IMR-90 (cell line): ENCODE data around the gene CPNE4. TPM values are rescaled to one million over a fixed set of nuclear protein-coding genes. Genes with fewer than 3 reads are reported as not detected.

Experiments
- ATAC-seq: fragments of 200-7000 bp; cut with Tn5 transposase; 2 replicates; pipeline ENCODE4 v1.9.1; 2020; ENCODE audit warnings: low read depth, mild to moderate bottlenecking, moderate library complexity
- BruUV-seq: library from RNA; stranded (reverse); fragments of 400-500 nt; replicated peaks from 2 replicates; lab custom pipeline; 2021; lab: Mats Ljungman, UMichigan
- CTCF ChIA-PET: fragments of 300-600 bp; formaldehyde crosslinking; extraction: SDS; loops from one replicate; lab custom pipeline; 2021; ENCODE audit warnings: antibody characterized with exemption; lab: Yijun Ruan, JAX
- POLR2A ChIA-PET: fragments of 300-600 bp; sonication (Branson Sonifier 250); formaldehyde crosslinking; loops from one replicate; lab custom pipeline; 2022; ENCODE audit warnings: antibody characterized with exemption; ENCODE audit not compliant: unreplicated experiment; lab: Charles Lee
- DNase-seq: peaks from one replicate; pipeline ENCODE4 v3.0.0; 2013
- H2AFZ ChIP-seq: replicated peaks from 2 replicates; pipeline ENCODE3; 2013; ENCODE audit warnings: low read length, mild to moderate bottlenecking; ENCODE audit not compliant: poor library complexity
- H2AK5ac ChIP-seq: 2 replicates; pipeline ENCODE4 v1.6.1; 2013; ENCODE audit warnings: low read depth, low read length, inconsistent platforms
- H2AK9ac ChIP-seq: replicated peaks from 2 replicates; pipeline ENCODE3; 2013; ENCODE audit warnings: mild to moderate bottlenecking, low read depth, low read length, moderate library complexity; ENCODE audit not compliant: poor library complexity
- H2BK120ac ChIP-seq: 2 replicates; pipeline ENCODE4 v1.6.1; 2013; ENCODE audit warnings: low read depth, low read length, inconsistent platforms
- H2BK15ac ChIP-seq: 3 replicates; pipeline ENCODE4 v1.6.1; 2013; ENCODE audit warnings: low read depth, low read length, inconsistent platforms
- H2BK20ac ChIP-seq: 2 replicates; pipeline ENCODE4 v1.6.1; 2013; ENCODE audit warnings: low read depth, mild to moderate bottlenecking, inconsistent platforms, low read length, moderate library complexity
- H2BK5ac ChIP-seq: 2 replicates; pipeline ENCODE4 v1.6.1; 2013; ENCODE audit warnings: mild to moderate bottlenecking, low read depth, low read length, inconsistent platforms; ENCODE audit not compliant: poor library complexity, severe bottlenecking
- H3K14ac ChIP-seq: replicated peaks from 2 replicates; pipeline ENCODE4 v1.6.1; 2013; ENCODE audit warnings: low read depth, low read length, inconsistent platforms
- H3K18ac ChIP-seq: 2 replicates; pipeline ENCODE4 v1.6.1; 2013; ENCODE audit warnings: low read depth, low read length, control low read depth
- H3K23ac ChIP-seq: 2 replicates; pipeline ENCODE4 v1.6.1; 2013; ENCODE audit warnings: low read depth, low read length, inconsistent platforms
- H3K27ac ChIP-seq: 2 replicates; pipeline ENCODE4 v1.5.1; 2013; ENCODE audit warnings: mild to moderate bottlenecking, control low read depth, low read length; ENCODE audit not compliant: insufficient read depth
- H3K27me3 ChIP-seq: 2 replicates; pipeline ENCODE4 v1.6.1; 2013; ENCODE audit warnings: low read length; ENCODE audit not compliant: control insufficient read depth, insufficient read depth
- H3K36me3 ChIP-seq: 2 replicates; pipeline ENCODE4 v1.6.1; 2013; ENCODE audit warnings: low read length, mixed read lengths; ENCODE audit not compliant: control insufficient read depth, insufficient read depth
- H3K4ac ChIP-seq: 2 replicates; pipeline ENCODE4 v1.6.1; 2013; ENCODE audit warnings: low read depth, low read length, inconsistent platforms
- H3K4me1 ChIP-seq: 2 replicates; pipeline ENCODE4 v1.6.1; 2013; ENCODE audit warnings: low read length, mixed read lengths; ENCODE audit not compliant: control insufficient read depth, insufficient read depth
- H3K4me2 ChIP-seq: 2 replicates; pipeline ENCODE4 v1.6.1; 2013; ENCODE audit warnings: low read depth, mild to moderate bottlenecking, control low read depth, low read length, moderate library complexity
- H3K4me3 ChIP-seq: 2 replicates; pipeline ENCODE4 v1.5.1; 2013; ENCODE audit warnings: low read depth, mild to moderate bottlenecking, control low read depth, low read length, moderate library complexity; ENCODE audit not compliant: insufficient read depth
- H3K56ac ChIP-seq: 2 replicates; pipeline ENCODE4 v1.6.1; 2013; ENCODE audit warnings: low read length, inconsistent platforms; ENCODE audit not compliant: insufficient read depth; ENCODE audit errors: extremely low read depth
- H3K79me1 ChIP-seq, 2 experiments: 2 replicates each; pipeline ENCODE4 v1.6.1; 2013; ENCODE audit warnings: low read length in 2 of 2, inconsistent platforms in 1 of 2, low read depth in 1 of 2
- H3K9ac ChIP-seq: 2 replicates; pipeline ENCODE4 v1.6.1; 2013; ENCODE audit warnings: low read depth, low read length, control low read depth
- H3K9me1 ChIP-seq: 2 replicates; pipeline ENCODE4 v1.6.1; 2013; ENCODE audit warnings: low read length, inconsistent platforms; ENCODE audit not compliant: insufficient read depth
- H3K9me3 ChIP-seq: 2 replicates; pipeline ENCODE4 v1.6.1; 2013; ENCODE audit warnings: low read length; ENCODE audit not compliant: control insufficient read depth, insufficient read depth
- H4K20me1 ChIP-seq: 2 replicates; pipeline ENCODE4 v1.6.1; 2013; ENCODE audit warnings: low read length, inconsistent platforms; ENCODE audit not compliant: insufficient read depth
- H4K5ac ChIP-seq: 2 replicates; pipeline ENCODE4 v1.6.1; 2013; ENCODE audit warnings: mild to moderate bottlenecking, low read depth, low read length, control low read depth
- H4K8ac ChIP-seq, 2 experiments: 2 replicates each; pipeline ENCODE4 v1.6.1; 2013; ENCODE audit warnings: low read depth in 2 of 2, low read length in 2 of 2, control low read depth in 1 of 2, inconsistent platforms in 1 of 2
- H4K91ac ChIP-seq: 2 replicates; pipeline ENCODE4 v1.6.1; 2013; ENCODE audit warnings: low read depth, low read length, inconsistent platforms; ENCODE audit not compliant: insufficient read depth
- CEBPB ChIP-seq: IDR thresholded peaks from 2 replicates; pipeline ENCODE4 v1.6.1; 2012; ENCODE audit warnings: low read depth, low read length, improper control_type of control experiment
- MAZ ChIP-seq: IDR thresholded peaks from 2 replicates; pipeline ENCODE4 v1.6.1; 2012; ENCODE audit warnings: low read depth, mild to moderate bottlenecking, low read length, improper control_type of control experiment, moderate library complexity, borderline replicate concordance
- MXI1 ChIP-seq: IDR thresholded peaks from 2 replicates; pipeline ENCODE4 v1.6.1; 2012; ENCODE audit warnings: low read depth, mild to moderate bottlenecking, low read length, moderate library complexity, borderline replicate concordance
- NFE2L2 ChIP-seq: fragments of 150-350 bp; IDR thresholded peaks from 2 replicates; pipeline ENCODE4 v1.6.1; 2016; ENCODE audit warnings: low read depth, mild to moderate bottlenecking, low read length
- POLR2A ChIP-seq: IDR thresholded peaks from 2 replicates; pipeline ENCODE4 v1.6.1; 2012; ENCODE audit warnings: mild to moderate bottlenecking, low read depth, low read length
- RCOR1 ChIP-seq: IDR thresholded peaks from 2 replicates; pipeline ENCODE4 v1.6.1; 2012; ENCODE audit warnings: mild to moderate bottlenecking, low read length, improper control_type of control experiment; ENCODE audit not compliant: insufficient replicate concordance
- WGBS, 2 experiments: methylation state at CpG; one replicate each; pipeline versions ENCODE4 v1.1.5 to v1.1.7; 2013; ENCODE audit warnings: missing lambda C conversion rate in 2 of 2; ENCODE audit not compliant: insufficient read length in 1 of 2; ENCODE audit errors: extremely low coverage in 2 of 2; 5-methylcytosine and 5-hydroxymethylcytosine counted together
- dilution Hi-C: fragments of 300-500 bp; cut with HindIII; formaldehyde crosslinking; loops from one replicate; pipeline ENCODE4 v1.14.3; 2018; ENCODE audit warnings: low sequenced_read_pairs; ENCODE audit not compliant: unreplicated experiment
- in situ Hi-C: fragments of 300-500 bp; cut with MboI; formaldehyde crosslinking; loops from 3 replicates; pipeline ENCODE4 v1.14.3; 2019; ENCODE audit warnings: low sequenced_read_pairs, inconsistent platforms, mixed read lengths
- intact Hi-C: fragments of 100-400 bp; cut with micrococcal nuclease; formaldehyde crosslinking; loops from 2 replicates; pipeline ENCODE4 v1.10.0; 2022
- polyA plus RNA-seq, 3 experiments: library from polyadenylated mRNA; depleted of rRNA; stranded (reverse); fragments of >200 nt; gene quantifications; 2 replicates each; pipeline ENCODE4 v1.2.3, GENCODE V29; 2012; ENCODE audit warnings: low replicate concordance in 1 of 3
- total RNA-seq: library from RNA; depleted of rRNA; stranded (reverse); fragments of >200 nt; gene quantifications from 2 replicates; pipeline ENCODE4 v1.2.3, GENCODE V29; 2012
- TF ChIP-seq, protein P1 (sequence below): conservative IDR thresholded peaks from 2 replicates; pipeline ENCODE4 v1.5.1; 2012; ENCODE audit warnings: mild to moderate bottlenecking, low read depth, low read length, improper control_type of control experiment

Gene CPNE4
- total and polyA plus RNA-seq, 2 of the 4 experiments (the other 2 are of a cell fraction) = not detected

DNA sequence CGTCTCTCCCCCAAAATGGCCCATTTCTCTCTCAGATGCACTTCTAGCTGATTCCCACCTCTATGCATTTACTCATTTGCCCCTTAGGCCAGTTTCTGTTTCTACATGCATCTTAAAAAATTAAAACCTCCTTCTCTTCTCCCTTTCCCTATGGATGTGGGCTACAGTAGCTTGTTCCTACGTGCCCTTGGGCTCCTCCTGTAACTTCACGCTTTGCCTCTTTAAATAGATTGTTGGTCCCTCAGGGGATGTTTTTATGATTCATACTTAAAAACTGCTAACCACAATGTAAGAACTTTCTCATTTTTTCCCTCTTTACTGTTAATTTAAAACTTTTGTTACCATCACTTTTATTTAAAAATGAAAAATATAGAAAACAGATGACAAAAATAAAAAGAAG lies 346.4 kb downstream of the CPNE4 start:
- POLR2A ChIA-PET = no interaction called here
- H3K23ac ChIP-seq = no peak overlapping the region

More for the DNA sequence above, 346.4 kb downstream of the CPNE4 start:
- H2AK9ac ChIP-seq = no peak overlapping the region
- H2BK120ac ChIP-seq = no peak overlapping the region
- H3K9ac ChIP-seq = no peak overlapping the region
- H3K27me3 ChIP-seq = no peaks in the 10 kb centered on the region
- no peak overlapping the region for H4K8ac ChIP-seq
- H3K18ac ChIP-seq = no peak overlapping the region
- no peak overlapping the region for H3K14ac ChIP-seq
- no peaks in the 10 kb centered on the region for H3K4me1 ChIP-seq
- no TSS peak for BruUV-seq
- H2BK15ac ChIP-seq = no peak overlapping the region
- no peak overlapping the region for H3K4me2 ChIP-seq
- intact Hi-C loops = no loop called here
- H4K5ac ChIP-seq = no peak overlapping the region
- H4K91ac ChIP-seq = no peak overlapping the region
- in situ Hi-C loops = no loop called here
- CTCF ChIA-PET = interaction anchor here (0.7 to 1.2 kb wide), 2 partner anchors 9 to 11 kb away, joined by 3 read pairs; no protein-coding TSS in a partner anchor
- dilution Hi-C loops = no loop called here
- no peak overlapping the region for H3K4ac ChIP-seq
- no peak for TF ChIP-seq POLR2A
- no peak for TF ChIP-seq MAZ
- TF ChIP-seq NFE2L2 = no peak
- TF ChIP-seq CEBPB = no peak
- no peak for TF ChIP-seq RCOR1
- no peak for TF ChIP-seq MXI1
- TF ChIP-seq, protein P1, sequence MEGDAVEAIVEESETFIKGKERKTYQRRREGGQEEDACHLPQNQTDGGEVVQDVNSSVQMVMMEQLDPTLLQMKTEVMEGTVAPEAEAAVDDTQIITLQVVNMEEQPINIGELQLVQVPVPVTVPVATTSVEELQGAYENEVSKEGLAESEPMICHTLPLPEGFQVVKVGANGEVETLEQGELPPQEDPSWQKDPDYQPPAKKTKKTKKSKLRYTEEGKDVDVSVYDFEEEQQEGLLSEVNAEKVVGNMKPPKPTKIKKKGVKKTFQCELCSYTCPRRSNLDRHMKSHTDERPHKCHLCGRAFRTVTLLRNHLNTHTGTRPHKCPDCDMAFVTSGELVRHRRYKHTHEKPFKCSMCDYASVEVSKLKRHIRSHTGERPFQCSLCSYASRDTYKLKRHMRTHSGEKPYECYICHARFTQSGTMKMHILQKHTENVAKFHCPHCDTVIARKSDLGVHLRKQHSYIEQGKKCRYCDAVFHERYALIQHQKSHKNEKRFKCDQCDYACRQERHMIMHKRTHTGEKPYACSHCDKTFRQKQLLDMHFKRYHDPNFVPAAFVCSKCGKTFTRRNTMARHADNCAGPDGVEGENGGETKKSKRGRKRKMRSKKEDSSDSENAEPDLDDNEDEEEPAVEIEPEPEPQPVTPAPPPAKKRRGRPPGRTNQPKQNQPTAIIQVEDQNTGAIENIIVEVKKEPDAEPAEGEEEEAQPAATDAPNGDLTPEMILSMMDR = no peak
- H3K56ac ChIP-seq = no peak overlapping the region
- H3K79me1 ChIP-seq = no peaks in the 10 kb centered on the region
- no peak overlapping the region for H2BK20ac ChIP-seq
- H3K9me1 ChIP-seq = no peaks in the 10 kb centered on the region
- WGBS, 2 experiments = no CpG with 5 or more reads among the region's 3 CpGs
- no peak overlapping the region for H3K27ac ChIP-seq
- no peak overlapping the region for H2AK5ac ChIP-seq
- no peaks in the 10 kb centered on the region for H3K36me3 ChIP-seq
- no peak overlapping the region for H2BK5ac ChIP-seq
- no peak overlapping the region for H2AFZ ChIP-seq
- H4K20me1 ChIP-seq = no peaks in the 10 kb centered on the region
- H3K4me3 ChIP-seq = no peak overlapping the region
- H3K9me3 ChIP-seq = no peaks in the 10 kb centered on the region; the same call in 1 of the 2 replicates
- DNase-seq (no peak), ATAC-seq (no peak)
